HAP-1 (cell line): Measurements from ENCODE around the gene RSPO3.
A peak's percentile ranks its signal among the peaks of the same experiment; 100 is the strongest.

Experiments
- DNase-seq, 2 experiments: peaks; one replicate each; pipeline ENCODE4 v3.0.0-alpha.2; 2016 to 2020; ENCODE audit warnings: low spot score in 2 of 2
- H3K27me3 ChIP-seq: fragments of 250-450 bp; sonication (Bioruptor Pico); 2 replicates; pipeline ENCODE4 v1.5.1; 2020; ENCODE audit warnings: low read depth, mild to moderate bottlenecking, moderate library complexity
- H3K36me3 ChIP-seq: fragments of 250-450 bp; sonication (Bioruptor Pico); replicated peaks from 2 replicates; pipeline ENCODE4 v1.5.1; 2020; ENCODE audit warnings: mild to moderate bottlenecking
- H3K4me1 ChIP-seq: fragments of 250-450 bp; sonication (Bioruptor Pico); 2 replicates; pipeline ENCODE4 v1.5.1; 2020; ENCODE audit warnings: mild to moderate bottlenecking
- H3K4me3 ChIP-seq: fragments of 250-450 bp; sonication (Bioruptor Pico); 2 replicates; pipeline ENCODE4 v1.5.1; 2020; ENCODE audit warnings: mild to moderate bottlenecking, moderate library complexity
- H3K9me3 ChIP-seq: fragments of 250-450 bp; sonication (Bioruptor Pico); 2 replicates; pipeline ENCODE4 v1.5.1; 2020; ENCODE audit warnings: mild to moderate bottlenecking, moderate library complexity
- in situ Hi-C: fragments of 300-500 bp; cut with MboI; formaldehyde crosslinking; loops from 3 replicates; pipeline ENCODE4 v1.14.3; 2020; ENCODE audit warnings: low sequenced_read_pairs, inconsistent platforms, mixed read lengths

Gene RSPO3

GRCh38 chr6:127117979-127118297, 533 bp upstream of the RSPO3 start:
- Histone ChIP-seq H3K9me3 (no peaks in the 10 kb centered on the region), H3K27me3 (peaks cover 16% of the 10 kb centered on the region), H3K4me3 (peak overlapping the region; percentile 38), H3K4me1 (no peaks in the 10 kb centered on the region), H3K36me3 (no peaks in the 10 kb centered on the region)
- DNase-seq, result no peak
- in situ Hi-C loops, result loop anchor here (25.0 kb wide), 1 partner anchor 756 kb away; no protein-coding TSS in a partner anchor

- Histone ChIP-seq H3K27me3 (peaks cover 21% of the 10 kb centered on the region), H3K9me3 (no peaks in the 10 kb centered on the region), H3K4me3 (peak overlapping the region; percentile 38), H3K4me1 (no peaks in the 10 kb centered on the region), H3K36me3 (no peaks in the 10 kb centered on the region)
- in situ Hi-C loops, result loop anchor here (25.0 kb wide), 1 partner anchor 757 kb away; no protein-coding TSS in a partner anchor
- DNase-seq, result peak in 1 of 2 experiments; percentile 47
Measured at GRCh38 chr6:127119102-127120022, 891 bp downstream of the RSPO3 start.

GRCh38 chr6:127120023-127120786, 1.7 kb downstream of the RSPO3 start:
- in situ Hi-C loops, result loop anchor here (25.0 kb wide), 1 partner anchor 758 kb away; no protein-coding TSS in a partner anchor
- H3K4me3 ChIP-seq, result no peak overlapping the region
- DNase-seq, result no peak
- H3K4me1 ChIP-seq, result no peaks in the 10 kb centered on the region
- no peaks in the 10 kb centered on the region for H3K36me3 ChIP-seq
- H3K9me3 ChIP-seq, result no peaks in the 10 kb centered on the region
- H3K27me3 ChIP-seq, result peaks cover 21% of the 10 kb centered on the region

DNA sequence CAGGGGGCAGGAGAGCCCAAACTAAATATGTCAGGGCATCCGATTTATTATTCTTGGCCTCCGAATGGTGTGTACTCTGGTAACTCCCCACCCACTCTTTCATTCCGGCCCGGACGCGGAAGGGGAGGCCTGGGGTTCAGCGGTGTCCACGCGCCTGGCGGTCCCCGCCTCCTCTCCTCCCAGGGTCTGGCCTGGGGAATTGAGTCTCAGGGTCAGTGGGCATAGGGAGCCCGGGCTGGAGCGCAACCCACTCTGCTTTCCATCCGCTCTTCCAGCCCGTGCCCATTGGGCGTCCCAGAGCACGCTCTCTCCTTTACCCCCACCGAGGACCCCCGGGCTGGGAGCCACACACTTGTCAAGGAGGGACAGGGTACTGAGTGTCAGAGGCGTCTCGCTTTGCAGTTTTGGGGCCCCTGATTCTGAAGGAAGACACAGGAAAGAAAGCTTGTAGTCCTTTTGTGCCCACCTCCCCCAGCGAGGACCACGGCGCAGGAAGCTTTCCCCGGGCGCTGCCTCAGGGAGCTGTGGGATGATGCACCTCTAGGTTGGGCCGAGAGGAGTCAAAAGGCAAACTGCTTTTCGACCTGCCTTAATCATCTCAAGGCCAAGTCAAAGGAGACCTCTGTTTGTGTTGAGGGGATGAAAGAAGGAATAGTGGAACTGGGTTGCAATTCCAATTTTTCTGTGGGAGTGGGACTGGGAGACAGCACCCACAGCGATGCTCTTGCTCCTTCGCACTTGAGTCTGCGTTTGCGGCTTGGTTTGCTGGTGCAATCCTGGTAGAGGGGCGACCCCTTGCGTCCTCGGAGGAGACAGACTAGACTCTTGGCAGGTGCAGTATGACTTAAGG, 2.5 kb downstream of the RSPO3 start:
- Histone ChIP-seq H3K4me1 (no peaks in the 10 kb centered on the region), H3K36me3 (no peaks in the 10 kb centered on the region), H3K27me3 (peaks cover 18% of the 10 kb centered on the region), H3K9me3 (no peaks in the 10 kb centered on the region), H3K4me3 (no peak overlapping the region)
- in situ Hi-C loops, result loop anchor here (25.0 kb wide), 1 partner anchor 759 kb away; no protein-coding TSS in a partner anchor
- peak; percentile 68 to 90 for DNase-seq

- no peak for DNase-seq
- H3K4me3 ChIP-seq, result no peak overlapping the region
- H3K27me3 ChIP-seq, result peaks cover 19% of the 10 kb centered on the region
Measured at GRCh38 chr6:127121637-127121960, 3.1 kb downstream of the RSPO3 start.

GRCh38 chr6:127124172-127124571, 5.7 kb downstream of the RSPO3 start:
- H3K9me3 ChIP-seq, result no peaks in the 10 kb centered on the region
- no peak overlapping the region for H3K4me3 ChIP-seq
- no peaks in the 10 kb centered on the region for H3K36me3 ChIP-seq
- H3K4me1 ChIP-seq, result no peaks in the 10 kb centered on the region
- peaks cover 16% of the 10 kb centered on the region for H3K27me3 ChIP-seq
- DNase-seq, result no peak
- in situ Hi-C loops, result loop anchor here (25.0 kb wide), 1 partner anchor 762 kb away; no protein-coding TSS in a partner anchor

More at GRCh38 chr6:127121637-127121960, 3.1 kb downstream of the RSPO3 start:
- Histone ChIP-seq H3K36me3 (no peaks in the 10 kb centered on the region), H3K9me3 (no peaks in the 10 kb centered on the region), H3K4me1 (no peaks in the 10 kb centered on the region)
- in situ Hi-C loops, result loop anchor here (25.0 kb wide), 1 partner anchor 759 kb away; no protein-coding TSS in a partner anchor

- Histone ChIP-seq H3K4me3 (no peak overlapping the region), H3K27me3 (peaks cover 10% of the 10 kb centered on the region)
- in situ Hi-C loops, result loop anchor here (25.0 kb wide), 1 partner anchor 762 kb away; no protein-coding TSS in a partner anchor
Measured at GRCh38 chr6:127124680-127125079, 6.2 kb downstream of the RSPO3 start.

DNA sequence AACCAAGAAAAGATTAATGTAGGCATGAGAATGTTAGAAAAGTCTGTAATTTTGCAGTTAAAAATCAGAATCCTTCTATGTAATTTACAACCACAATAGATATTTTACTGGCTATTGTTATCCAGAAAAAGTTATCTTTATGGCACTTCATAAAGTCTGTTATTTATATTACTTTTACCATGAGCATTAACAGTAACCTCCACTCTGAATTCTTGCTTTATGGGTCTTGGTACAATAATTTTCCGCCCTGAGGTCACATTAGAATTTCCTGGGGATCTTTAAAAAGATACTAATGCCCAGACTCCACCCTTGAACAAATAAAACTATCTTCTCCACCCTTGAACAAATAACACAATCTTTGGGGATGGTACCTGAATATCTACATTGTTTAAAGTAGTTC, 9.6 kb downstream of the RSPO3 start:
- H3K27me3 ChIP-seq, result peaks cover 9% of the 10 kb centered on the region
- in situ Hi-C loops, result no loop called here
- no peak for DNase-seq
- H3K9me3 ChIP-seq, result no peaks in the 10 kb centered on the region
- H3K36me3 ChIP-seq, result no peaks in the 10 kb centered on the region
- H3K4me1 ChIP-seq, result no peaks in the 10 kb centered on the region
- no peak overlapping the region for H3K4me3 ChIP-seq

More at GRCh38 chr6:127124680-127125079, 6.2 kb downstream of the RSPO3 start:
- no peaks in the 10 kb centered on the region for H3K36me3 ChIP-seq
- H3K4me1 ChIP-seq, result no peaks in the 10 kb centered on the region
- DNase-seq, result no peak
- no peaks in the 10 kb centered on the region for H3K9me3 ChIP-seq

- H3K4me1 ChIP-seq, result no peaks in the 10 kb centered on the region
- H3K9me3 ChIP-seq, result no peaks in the 10 kb centered on the region
- DNase-seq, result no peak
- H3K27me3 ChIP-seq, result peaks cover 6% of the 10 kb centered on the region; the same call in 1 of the 2 replicates
- in situ Hi-C loops, result no loop called here
- H3K36me3 ChIP-seq, result no peaks in the 10 kb centered on the region
- H3K4me3 ChIP-seq, result no peak overlapping the region
Measured at GRCh38 chr6:127129251-127129650, 10.8 kb downstream of the RSPO3 start.

GRCh38 chr6:127131275-127131674, 12.8 kb downstream of the RSPO3 start:
- H3K27me3 ChIP-seq, result peaks cover 4% of the 10 kb centered on the region; the same call in 1 of the 2 replicates
- no peaks in the 10 kb centered on the region for H3K36me3 ChIP-seq
- H3K4me3 ChIP-seq, result no peak overlapping the region
- in situ Hi-C loops, result no loop called here
- H3K4me1 ChIP-seq, result no peaks in the 10 kb centered on the region
- no peaks in the 10 kb centered on the region for H3K9me3 ChIP-seq
- no peak for DNase-seq

DNA sequence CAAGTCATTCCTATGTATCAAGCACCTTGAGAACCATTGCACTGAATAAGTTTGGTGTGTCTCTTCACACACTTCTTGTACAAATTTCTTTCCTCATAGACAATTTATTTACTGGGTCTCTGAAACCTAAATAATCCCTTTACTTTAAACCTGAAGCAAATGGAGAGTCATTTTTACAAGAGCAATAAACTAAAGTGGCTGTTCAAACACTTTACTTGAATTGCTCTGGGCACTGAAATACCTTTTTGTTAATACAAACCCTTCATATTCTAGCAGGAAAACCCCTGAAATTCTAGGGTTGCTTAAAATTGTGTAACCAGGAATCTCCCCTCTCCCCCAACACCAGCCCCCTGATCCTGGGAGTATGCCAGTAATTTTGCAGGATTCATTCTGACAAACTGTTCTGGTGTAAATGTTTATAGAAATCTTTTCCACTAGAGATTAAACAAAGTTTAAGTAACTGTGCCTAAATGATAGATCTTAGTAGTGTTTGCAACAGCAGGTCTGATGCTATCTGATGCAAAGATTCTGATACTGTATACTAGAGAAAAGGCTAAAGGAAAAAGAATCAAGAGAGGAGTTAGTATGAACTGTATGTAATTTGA, 13.4 kb downstream of the RSPO3 start:
- H3K9me3 ChIP-seq, result no peaks in the 10 kb centered on the region
- H3K27me3 ChIP-seq, result no peaks in the 10 kb centered on the region
- H3K4me1 ChIP-seq, result no peaks in the 10 kb centered on the region
- no peak overlapping the region for H3K4me3 ChIP-seq
- in situ Hi-C loops, result no loop called here
- no peaks in the 10 kb centered on the region for H3K36me3 ChIP-seq
- no peak for DNase-seq

GRCh38 chr6:127134136-127134535, 15.7 kb downstream of the RSPO3 start:
- H3K36me3 ChIP-seq, result no peaks in the 10 kb centered on the region
- in situ Hi-C loops, result no loop called here
- H3K4me3 ChIP-seq, result no peak overlapping the region
- no peaks in the 10 kb centered on the region for H3K27me3 ChIP-seq
- DNase-seq, result no peak
- H3K9me3 ChIP-seq, result no peaks in the 10 kb centered on the region
- H3K4me1 ChIP-seq, result no peaks in the 10 kb centered on the region

- no peak overlapping the region for H3K4me3 ChIP-seq
- H3K9me3 ChIP-seq, result no peaks in the 10 kb centered on the region
- in situ Hi-C loops, result no loop called here
- H3K4me1 ChIP-seq, result no peaks in the 10 kb centered on the region
- no peak for DNase-seq
- no peaks in the 10 kb centered on the region for H3K36me3 ChIP-seq
- H3K27me3 ChIP-seq, result 0 out of 2 replicates have a peak, but pooled peaks cover 3% of the 10 kb centered on the region
Measured at GRCh38 chr6:127136786-127137185, 18.3 kb downstream of the RSPO3 start.
